HG03460 (cell line): Measurements from ENCODE around the gene OR52A5.

ENCODE experiments used
- ATAC-seq: cut with Tn5 transposase; IDR thresholded peaks from one replicate; pipeline ENCODE4 v1.9.1; 2021; ENCODE audit not compliant: unreplicated experiment

Gene OR52A5

GRCh38 chr11:5117588-5117987 lies 20.6 kb downstream of the OR52A5 start:
- no peak for ATAC-seq

GRCh38 chr11:5115339-5115738 lies 22.8 kb downstream of the OR52A5 start:
- ATAC-seq: no peak

- no peak for ATAC-seq
Observed at GRCh38 chr11:5107285-5107684, 30.9 kb downstream of the OR52A5 start.

- no peak for ATAC-seq
Observed at GRCh38 chr11:5103066-5103465, 35.1 kb downstream of the OR52A5 start.

GRCh38 chr11:5102246-5102645 lies 35.9 kb downstream of the OR52A5 start:
- ATAC-seq: no peak

- no peak for ATAC-seq
Observed at GRCh38 chr11:5096011-5096410, 42.1 kb downstream of the OR52A5 start.

GRCh38 chr11:5092821-5093585 lies 45.2 kb downstream of the OR52A5 start:
- ATAC-seq: no peak

GRCh38 chr11:5090668-5091067 lies 47.5 kb downstream of the OR52A5 start:
- ATAC-seq: no peak

GRCh38 chr11:5088556-5088955 lies 49.6 kb downstream of the OR52A5 start:
- ATAC-seq: no peak

GRCh38 chr11:5083602-5084001 lies 54.6 kb downstream of the OR52A5 start:
- ATAC-seq: no peak

GRCh38 chr11:5081405-5081804 lies 56.8 kb downstream of the OR52A5 start:
- no peak for ATAC-seq
